Kidney epithelial cell (primary cell): Measurements from ENCODE around the gene SSX2IP. TPM values are rescaled to one million over a fixed set of nuclear protein-coding genes. Genes with fewer than 3 reads are reported as not detected.

Experiments
- DNase-seq: peaks from one replicate; pipeline ENCODE4 v3.0.0-alpha.2; 2010; ENCODE audit warnings: low read depth
- H3K27me3 ChIP-seq: 2 replicates; pipeline ENCODE4 v1.6.0; 2011; ENCODE audit warnings: low read length; ENCODE audit not compliant: control insufficient read depth, insufficient read depth
- H3K36me3 ChIP-seq: 2 replicates; pipeline ENCODE4 v1.5.1; 2011; ENCODE audit warnings: low read length; ENCODE audit not compliant: control insufficient read depth, insufficient read depth
- H3K4me3 ChIP-seq: 2 replicates; pipeline ENCODE4 v1.5.1; 2011; ENCODE audit warnings: low read depth, mild to moderate bottlenecking, control low read depth, low read length
- CTCF ChIP-seq: IDR thresholded peaks from 2 replicates; pipeline ENCODE4 v1.5.1; 2011; ENCODE audit warnings: mild to moderate bottlenecking, moderate library complexity, low read length, control low read depth, inconsistent platforms; ENCODE audit not compliant: insufficient read depth, poor library complexity, severe bottlenecking
- total RNA-seq: library from RNA; depleted of rRNA; stranded (reverse); fragments of >200 nt; gene quantifications from 2 replicates; pipeline ENCODE4 v1.2.3, GENCODE V29; 2015

The SSX2IP gene
- total RNA-seq, 1 donor from 2014 or later = 10.9 TPM

- DNase-seq = no peak
- Histone ChIP-seq H3K27me3 (peaks cover 3% of the 10 kb centered on the region), H3K4me3 (no peak overlapping the region), H3K36me3 (no peaks in the 10 kb centered on the region)
- TF ChIP-seq CTCF = no peak
These were observed 11.9 kb upstream of the SSX2IP start for GRCh38 chr1:84702143-84702542.

DNA sequence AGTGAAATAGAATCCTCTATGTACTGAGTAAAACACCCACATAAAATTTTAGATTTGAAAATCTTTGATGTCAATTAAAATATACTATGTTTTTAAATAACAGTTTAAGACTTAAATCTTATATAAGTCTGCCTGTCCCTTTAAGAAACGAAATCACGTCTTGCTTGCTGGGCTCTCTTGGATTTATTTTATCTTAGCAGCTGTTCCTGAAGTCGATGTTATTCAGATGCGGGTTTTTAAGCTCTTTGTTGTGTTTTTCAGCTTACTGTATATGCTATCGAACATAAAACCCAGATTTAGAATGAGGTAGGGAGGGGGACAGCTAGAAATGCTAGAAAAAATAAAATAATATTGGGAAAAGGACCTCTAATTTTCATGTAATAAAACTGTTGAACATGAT is 11.1 kb upstream of the SSX2IP start:
- no peak for TF ChIP-seq CTCF
- no peak overlapping the region for H3K4me3 ChIP-seq
- DNase-seq = no peak
- H3K36me3 ChIP-seq = no peaks in the 10 kb centered on the region
- peaks cover 3% of the 10 kb centered on the region for H3K27me3 ChIP-seq

GRCh38 chr1:84700070-84700469 is 9.8 kb upstream of the SSX2IP start:
- no peaks in the 10 kb centered on the region for H3K36me3 ChIP-seq
- no peak overlapping the region for H3K4me3 ChIP-seq
- no peak for TF ChIP-seq CTCF
- DNase-seq = no peak
- no peaks in the 10 kb centered on the region for H3K27me3 ChIP-seq

DNA sequence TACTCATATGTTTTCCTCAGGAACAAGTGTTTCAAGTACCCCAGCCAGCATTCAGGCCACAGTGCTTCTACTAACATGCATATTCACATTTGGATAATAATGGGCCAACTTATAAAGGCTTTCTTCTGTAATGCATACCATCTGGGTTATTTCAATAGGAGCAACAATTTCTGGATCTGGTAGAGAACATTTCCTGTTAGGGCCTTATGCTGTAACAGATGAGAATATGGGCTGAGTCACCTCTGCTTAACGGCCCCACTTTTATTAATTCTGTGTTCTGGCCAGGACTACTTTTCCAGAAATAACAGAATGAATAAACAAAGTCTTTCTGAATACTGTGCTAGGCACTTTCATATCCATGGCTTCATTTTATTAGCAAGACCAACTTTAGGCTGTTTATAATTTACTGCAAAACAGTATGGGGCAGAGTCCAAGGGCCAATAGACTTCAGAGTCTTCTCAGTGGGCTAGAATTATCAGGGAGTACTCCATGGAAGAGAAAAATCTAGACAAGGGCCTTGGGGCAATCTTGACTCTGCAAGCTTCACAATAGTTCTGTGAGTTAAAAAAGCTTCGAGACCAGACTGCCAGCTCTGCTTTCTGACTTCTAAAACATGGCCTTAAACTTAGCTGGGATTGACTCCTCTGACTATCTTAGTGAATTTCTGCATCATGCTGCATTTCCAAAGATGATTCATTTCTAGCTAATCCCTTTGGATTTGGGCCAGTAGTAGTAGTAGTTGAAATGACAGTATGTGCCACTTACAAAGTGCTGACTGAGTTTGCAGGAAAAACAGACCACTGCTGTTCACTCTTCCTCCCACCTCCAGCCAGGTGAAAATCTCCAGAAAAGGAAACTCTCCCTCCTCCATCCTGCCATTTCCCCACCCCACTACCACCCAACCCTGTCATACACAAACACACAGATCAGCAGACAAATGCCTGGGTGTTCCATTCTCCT is 8.2 kb upstream of the SSX2IP start:
- peak; percentile 31 for DNase-seq
- TF ChIP-seq CTCF = no peak
- H3K36me3 ChIP-seq = no peaks in the 10 kb centered on the region
- no peak overlapping the region for H3K4me3 ChIP-seq
- H3K27me3 ChIP-seq = no peaks in the 10 kb centered on the region

- Histone ChIP-seq H3K4me3 (no peak overlapping the region), H3K27me3 (no peaks in the 10 kb centered on the region), H3K36me3 (no peaks in the 10 kb centered on the region)
- TF ChIP-seq CTCF = no peak
- no peak for DNase-seq
These were observed 3.5 kb upstream of the SSX2IP start for GRCh38 chr1:84693785-84694184.
